A673 (cell line): ENCODE data around the gene MPDZ. TPM values are rescaled to one million over a fixed set of nuclear protein-coding genes. Genes with fewer than 3 reads are reported as not detected.

Experiments used
- BruUV-seq: library from RNA; stranded (reverse); fragments of 400-500 nt; replicated peaks from 2 replicates; lab custom pipeline; 2021; lab: Mats Ljungman, UMichigan
- CTCF ChIA-PET: fragments of 300-600 bp; sonication (Branson Sonifier 250); formaldehyde crosslinking; loops from one replicate; lab custom pipeline; 2022; ENCODE audit warnings: antibody characterized with exemption; lab: Charles Lee
- POLR2A ChIA-PET: fragments of 300-600 bp; sonication (Branson Sonifier 250); formaldehyde crosslinking; loops from one replicate; lab custom pipeline; 2022; ENCODE audit warnings: antibody characterized with exemption; ENCODE audit not compliant: low non-redundant PET; lab: Charles Lee
- DNase-seq: peaks from one replicate; pipeline ENCODE4 v3.0.0-alpha.2; 2015; ENCODE audit warnings: low spot score
- H3K27ac ChIP-seq: fragments of 200-600 bp; sonication (generic); 2 replicates; pipeline ENCODE4 v1.5.1; 2016; ENCODE audit warnings: mixed run types, low read depth, mild to moderate bottlenecking, mixed read lengths, antibody characterized with exemption, low read length; ENCODE audit not compliant: poor library complexity, severe bottlenecking
- H3K27me3 ChIP-seq: fragments of 200-600 bp; sonication (generic); replicated peaks from 2 replicates; pipeline ENCODE4 v1.6.1; 2017; ENCODE audit warnings: mixed run types, low read depth, mild to moderate bottlenecking, mixed read lengths, antibody characterized with exemption, low read length; ENCODE audit not compliant: insufficient read depth, poor library complexity
- H3K36me3 ChIP-seq: fragments of 200-600 bp; sonication (generic); 2 replicates; pipeline ENCODE4 v1.6.1; 2016; ENCODE audit warnings: mixed run types, mild to moderate bottlenecking, mixed read lengths, antibody characterized with exemption, low read length; ENCODE audit not compliant: insufficient read depth, poor library complexity, severe bottlenecking
- H3K4me1 ChIP-seq: fragments of 200-600 bp; sonication (generic); 2 replicates; pipeline ENCODE4 v1.6.1; 2017; ENCODE audit warnings: mixed run types, mild to moderate bottlenecking, mixed read lengths, antibody characterized with exemption, low read length; ENCODE audit not compliant: insufficient read depth, poor library complexity, severe bottlenecking
- H3K4me3 ChIP-seq: fragments of 200-600 bp; sonication (generic); 2 replicates; pipeline ENCODE4 v1.5.1; 2016; ENCODE audit warnings: low read depth, mixed run types, mild to moderate bottlenecking, mixed read lengths, low read length; ENCODE audit not compliant: poor library complexity, severe bottlenecking
- H3K9me3 ChIP-seq: fragments of 200-600 bp; sonication (generic); 2 replicates; pipeline ENCODE4 v1.6.1; 2016; ENCODE audit warnings: mixed run types, low read depth, mild to moderate bottlenecking, mixed read lengths, antibody characterized with exemption, low read length; ENCODE audit not compliant: poor library complexity, severe bottlenecking
- EZH2 ChIP-seq: fragments of 200-600 bp; sonication (generic); IDR thresholded peaks from 2 replicates; pipeline ENCODE4 v1.6.1; 2017; ENCODE audit warnings: borderline replicate concordance, low read depth, mild to moderate bottlenecking, mixed read lengths, antibody characterized with exemption, low read length; ENCODE audit not compliant: poor library complexity, severe bottlenecking
- intact Hi-C: fragments of 100-400 bp; cut with micrococcal nuclease; formaldehyde crosslinking; loops from one replicate; pipeline ENCODE4 v1.10.0; 2022; ENCODE audit not compliant: unreplicated experiment
- total RNA-seq: library from RNA; stranded (reverse); gene quantifications from 2 replicates; pipeline ENCODE4 v1.2.3, GENCODE V29; 2021
- TF ChIP-seq, protein P1 (sequence below): fragments of 300-800, 200-600 bp; sonication (generic); conservative IDR thresholded peaks from 2 replicates; pipeline ENCODE4 v1.5.1; 2017; ENCODE audit warnings: low read depth, mild to moderate bottlenecking, antibody characterized with exemption, low read length, moderate library complexity, mixed read lengths

The MPDZ gene
- total RNA-seq, 1 experiment from 2014 or later: 35.1 TPM

DNA sequence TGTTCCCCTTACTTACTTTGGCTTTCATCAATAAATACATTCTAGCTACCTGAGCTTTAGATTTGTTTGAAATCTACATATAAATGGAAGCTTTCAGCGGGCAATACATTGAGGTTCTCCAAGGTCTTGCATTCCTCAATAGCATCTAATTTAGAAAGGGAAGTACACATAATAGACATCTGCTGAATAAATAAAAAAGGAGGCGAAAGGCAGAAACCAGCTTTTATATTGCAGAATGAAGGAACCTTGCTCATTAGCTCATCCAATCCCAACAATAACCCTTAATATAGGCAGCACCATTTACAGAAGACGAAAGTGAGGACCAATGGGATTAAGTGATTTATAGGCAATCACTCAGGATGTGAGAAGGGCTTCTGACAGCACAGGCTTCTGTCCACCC, 147.5 kb downstream of the MPDZ start:
- CTCF ChIA-PET: no interaction called here

DNA sequence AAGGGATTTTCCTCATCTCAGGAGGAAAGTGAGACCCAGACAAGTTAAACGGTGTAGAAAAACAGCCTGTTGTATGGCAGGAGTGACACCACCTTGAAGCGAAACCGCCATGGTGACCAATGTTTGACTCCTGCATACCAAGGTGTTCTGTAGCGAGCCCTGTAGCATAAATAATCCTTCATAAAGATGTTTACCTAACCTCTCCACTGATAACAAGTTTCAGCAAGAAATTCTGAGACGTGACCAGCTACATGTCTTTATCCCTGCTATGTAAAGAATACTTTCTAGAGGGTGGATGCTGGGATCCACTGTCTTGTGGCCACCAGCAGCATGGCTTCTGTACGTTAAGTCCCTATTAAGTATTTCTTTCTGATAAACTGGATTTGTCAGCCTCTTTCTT, 148.1 kb downstream of the MPDZ start:
- Histone ChIP-seq H3K4me1 (no peaks in the 10 kb centered on the region), H3K36me3 (peaks cover 6% of the 10 kb centered on the region), H3K9me3 (no peaks in the 10 kb centered on the region), H3K27me3 (no peaks in the 10 kb centered on the region), H3K27ac (no peak overlapping the region), H3K4me3 (no peak overlapping the region)
- ChIA-PET POLR2A (interaction anchor here (0.7 kb wide), 1 partner anchor 99 kb away, joined by 3 read pairs; no protein-coding TSS in a partner anchor), CTCF (no interaction called here)
- TF ChIP-seq, protein P1, sequence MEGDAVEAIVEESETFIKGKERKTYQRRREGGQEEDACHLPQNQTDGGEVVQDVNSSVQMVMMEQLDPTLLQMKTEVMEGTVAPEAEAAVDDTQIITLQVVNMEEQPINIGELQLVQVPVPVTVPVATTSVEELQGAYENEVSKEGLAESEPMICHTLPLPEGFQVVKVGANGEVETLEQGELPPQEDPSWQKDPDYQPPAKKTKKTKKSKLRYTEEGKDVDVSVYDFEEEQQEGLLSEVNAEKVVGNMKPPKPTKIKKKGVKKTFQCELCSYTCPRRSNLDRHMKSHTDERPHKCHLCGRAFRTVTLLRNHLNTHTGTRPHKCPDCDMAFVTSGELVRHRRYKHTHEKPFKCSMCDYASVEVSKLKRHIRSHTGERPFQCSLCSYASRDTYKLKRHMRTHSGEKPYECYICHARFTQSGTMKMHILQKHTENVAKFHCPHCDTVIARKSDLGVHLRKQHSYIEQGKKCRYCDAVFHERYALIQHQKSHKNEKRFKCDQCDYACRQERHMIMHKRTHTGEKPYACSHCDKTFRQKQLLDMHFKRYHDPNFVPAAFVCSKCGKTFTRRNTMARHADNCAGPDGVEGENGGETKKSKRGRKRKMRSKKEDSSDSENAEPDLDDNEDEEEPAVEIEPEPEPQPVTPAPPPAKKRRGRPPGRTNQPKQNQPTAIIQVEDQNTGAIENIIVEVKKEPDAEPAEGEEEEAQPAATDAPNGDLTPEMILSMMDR: no peak
- TF ChIP-seq EZH2: no peak
- DNase-seq: no peak
- intact Hi-C loops: no loop called here
- BruUV-seq: no TSS peak

More for the DNA sequence above, 147.5 kb downstream of the MPDZ start:
- peaks cover 6% of the 10 kb centered on the region for H3K36me3 ChIP-seq
- no TSS peak for BruUV-seq
- no peaks in the 10 kb centered on the region for H3K4me1 ChIP-seq
- no peaks in the 10 kb centered on the region for H3K27me3 ChIP-seq
- H3K4me3 ChIP-seq: no peak overlapping the region
- no peak for TF ChIP-seq EZH2
- TF ChIP-seq, protein P1: no peak
- H3K9me3 ChIP-seq: no peaks in the 10 kb centered on the region
- POLR2A ChIA-PET: no interaction called here
- DNase-seq: no peak
- intact Hi-C loops: no loop called here
- no peak overlapping the region for H3K27ac ChIP-seq

DNA sequence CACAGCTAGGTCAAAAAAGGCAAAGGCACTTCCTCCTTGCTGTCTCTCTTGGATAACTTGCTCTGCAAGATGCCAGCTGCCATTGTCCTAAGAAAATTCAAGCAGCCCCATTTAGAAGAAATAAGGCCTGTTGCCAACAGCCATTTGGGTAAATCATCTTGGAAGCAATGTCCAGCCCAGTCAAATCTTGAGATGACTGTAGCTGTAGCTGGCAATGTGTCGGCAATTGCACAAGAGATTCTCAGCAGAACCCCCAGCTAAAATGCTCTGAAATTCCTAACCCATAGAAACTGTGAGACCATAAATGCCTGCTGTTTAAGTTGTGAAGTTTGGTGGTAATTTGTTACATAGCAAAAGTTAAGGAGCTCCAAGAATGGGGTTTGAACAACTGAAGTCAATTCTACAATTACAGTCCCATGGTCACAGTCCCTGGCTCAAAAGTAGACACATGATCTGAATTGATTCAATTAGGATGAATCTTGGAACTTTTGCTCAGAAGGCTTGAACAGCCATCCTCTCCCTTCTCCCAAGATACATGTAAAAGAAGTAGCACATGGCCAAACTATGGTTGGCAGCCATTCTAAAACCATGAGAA, 151.1 kb downstream of the MPDZ start:
- CTCF ChIA-PET: no interaction called here
- intact Hi-C loops: no loop called here

More for the DNA sequence above, 151.1 kb downstream of the MPDZ start:
- H3K27ac ChIP-seq: no peak overlapping the region
- no peaks in the 10 kb centered on the region for H3K9me3 ChIP-seq
- POLR2A ChIA-PET: no interaction called here
- no peaks in the 10 kb centered on the region for H3K4me1 ChIP-seq
- BruUV-seq: no TSS peak
- DNase-seq: no peak
- H3K36me3 ChIP-seq: peaks cover 9% of the 10 kb centered on the region
- TF ChIP-seq, protein P1: no peak
- TF ChIP-seq EZH2: no peak
- no peak overlapping the region for H3K4me3 ChIP-seq
- H3K27me3 ChIP-seq: no peaks in the 10 kb centered on the region
